K562 (cell line): ENCODE results near the gene FUCA1. TPM values are rescaled to one million over a fixed set of nuclear protein-coding genes. Genes with fewer than 3 reads are reported as not detected.
A peak's percentile ranks its signal among the peaks of the same experiment; 100 is the strongest.

Experiments
- ATAC-seq: fragments of 200-7000 bp; cut with Tn5 transposase; 3 replicates; pipeline ENCODE4 v1.9.1; 2020; ENCODE audit warnings: moderate library complexity
- BruUV-seq: library from RNA; stranded (reverse); fragments of 400-500 nt; replicated peaks from 2 replicates; lab custom pipeline; 2021; lab: Mats Ljungman, UMichigan
- CTCF ChIA-PET: fragments of 300-600 bp; formaldehyde crosslinking; extraction: SDS; loops from one replicate; lab custom pipeline; 2021; ENCODE audit warnings: low intra/inter-chr PET ratio; lab: Yijun Ruan, JAX
- POLR2A ChIA-PET: fragments of 300-600, 350-650 bp; sonication (Branson Sonifier 250); formaldehyde crosslinking; extraction: SDS; loops from one replicate; lab custom pipeline; 2021; ENCODE audit warnings: antibody characterized with exemption, inconsistent platforms; lab: Yijun Ruan, JAX
- DNase-seq, 4 experiments: peaks; one replicate each; pipeline versions ENCODE4 v3.0.0 to v3.0.0-alpha.2; 2011 to 2018; ENCODE audit warnings: low spot score in 3 of 4, mixed read lengths in 3 of 4; ENCODE audit errors: extremely low read depth in 1 of 4
- FAIRE-seq: peaks from 2 replicates; lab custom pipeline; 2011; peaks lifted over from hg19 to GRCh38; lab: Jason Lieb, UNC
- H2AFZ ChIP-seq: 2 replicates; pipeline ENCODE4 v1.6.0; 2011; ENCODE audit warnings: low read depth, low read length, control low read depth, inconsistent platforms
- H3K27ac ChIP-seq: fragments of 200-600 bp; 3 replicates; pipeline ENCODE4 v1.8.0; 2011; ENCODE audit warnings: low read depth, mild to moderate bottlenecking, control low read depth, inconsistent platforms, low read length, moderate library complexity, mixed read lengths; ENCODE audit errors: extremely low read depth
- H3K27me3 ChIP-seq, 2 experiments: fragments of 300-600 bp in 1 of 2; 2 replicates in 1 of 2; 3 replicates in 1 of 2; pipeline versions ENCODE4 v1.6.0 to v1.8.0; 2011; ENCODE audit warnings: inconsistent platforms in 2 of 2, low read length in 2 of 2, mild to moderate bottlenecking in 1 of 2, mixed read lengths in 1 of 2, moderate library complexity in 1 of 2; ENCODE audit not compliant: control insufficient read depth in 2 of 2, insufficient read depth in 2 of 2
- H3K36me3 ChIP-seq: fragments of 300-600 bp; 3 replicates; pipeline ENCODE4 v1.8.0; 2011; ENCODE audit warnings: mild to moderate bottlenecking, low read length, inconsistent platforms; ENCODE audit not compliant: control insufficient read depth, insufficient read depth
- H3K4me1 ChIP-seq, 2 experiments: fragments of 200-600 bp in 1 of 2; replicated peaks in 1 of 2; 2 replicates in 1 of 2; 3 replicates in 1 of 2; pipeline versions ENCODE4 v1.5.1 to v1.8.0; 2011; ENCODE audit warnings: inconsistent platforms in 2 of 2, low read length in 2 of 2, mild to moderate bottlenecking in 1 of 2, mixed read lengths in 1 of 2, moderate library complexity in 1 of 2; ENCODE audit not compliant: control insufficient read depth in 2 of 2, insufficient read depth in 2 of 2
- H3K4me2 ChIP-seq: 2 replicates; pipeline ENCODE4 v1.6.1; 2011; ENCODE audit warnings: low read length, control low read depth, inconsistent platforms, mixed read lengths; ENCODE audit not compliant: insufficient read depth
- H3K4me3 ChIP-seq: fragments of 200-600 bp; sonication (generic), shearing (Covaris generic); 2 replicates; pipeline ENCODE4 v1.5.1; 2016; ENCODE audit warnings: control low read depth, inconsistent platforms
- H3K79me2 ChIP-seq: fragments of 200-600 bp; 3 replicates; pipeline ENCODE4 v1.8.0; 2011; ENCODE audit warnings: low read length, inconsistent platforms; ENCODE audit not compliant: control insufficient read depth, insufficient read depth
- H3K9ac ChIP-seq, 2 experiments: 2 replicates each; pipeline versions ENCODE4 v1.6.0 to v1.6.1; 2011; ENCODE audit warnings: low read depth in 2 of 2, low read length in 2 of 2, control low read depth in 1 of 2, inconsistent platforms in 1 of 2, mild to moderate bottlenecking in 1 of 2, mixed read lengths in 1 of 2; ENCODE audit not compliant: insufficient read depth in 1 of 2
- H3K9me1 ChIP-seq: one replicate; pipeline ENCODE4 v1.6.0; 2011; ENCODE audit warnings: inconsistent platforms, mild to moderate bottlenecking, low read length, moderate library complexity; ENCODE audit not compliant: control insufficient read depth, insufficient read depth
- H3K9me3 ChIP-seq: replicated peaks from 2 replicates; pipeline ENCODE4 v1.5.1; 2011; ENCODE audit warnings: low read depth, low read length, inconsistent platforms; ENCODE audit not compliant: control insufficient read depth, insufficient read depth
- H4K20me1 ChIP-seq: replicated peaks from 2 replicates; pipeline ENCODE4 v1.6.1; 2011; ENCODE audit warnings: low read length, inconsistent platforms, mixed read lengths; ENCODE audit not compliant: control insufficient read depth, insufficient read depth
- CBFA2T2 ChIP-seq: fragments of 450-650 bp; conservative IDR thresholded peaks from 2 replicates; pipeline ENCODE4 v1.6.1; 2017; ENCODE audit warnings: mild to moderate bottlenecking
- EGR1 ChIP-seq: fragments of 450-650 bp; conservative IDR thresholded peaks from 2 replicates; pipeline ENCODE4 v1.6.1; 2017; ENCODE audit warnings: mild to moderate bottlenecking
- ETV1 ChIP-seq: fragments of 450-650 bp; conservative IDR thresholded peaks from 2 replicates; pipeline ENCODE4 v1.6.1; 2016; ENCODE audit warnings: missing genetic modification characterization, control low read depth, low read depth, missing compliant biosample characterization
- GABPA ChIP-seq: fragments of 200-800 bp; sonication (Bioruptor generic); conservative IDR thresholded peaks from 2 replicates; pipeline ENCODE4 v1.6.1; 2016; ENCODE audit warnings: low read depth, missing genetic modification characterization, missing compliant biosample characterization
- GATAD2B ChIP-seq: fragments of 450-650 bp; IDR thresholded peaks from 2 replicates; pipeline ENCODE4 v1.6.1; 2017; ENCODE audit warnings: mild to moderate bottlenecking, borderline replicate concordance
- GTF2E2 ChIP-seq: fragments of 200-800 bp; sonication (Bioruptor generic); IDR thresholded peaks from 2 replicates; pipeline ENCODE4 v1.6.1; 2016; ENCODE audit warnings: missing genetic modification characterization, missing compliant biosample characterization
- HDAC8 ChIP-seq: fragments of 450-650 bp; IDR thresholded peaks from 2 replicates; pipeline ENCODE4 v1.6.1; 2016; ENCODE audit warnings: mild to moderate bottlenecking, missing genetic modification characterization, moderate library complexity, missing compliant biosample characterization
- NBN ChIP-seq: fragments of 450-650 bp; IDR thresholded peaks from 2 replicates; pipeline ENCODE4 v1.6.1; 2016; ENCODE audit warnings: low read depth, mild to moderate bottlenecking
- NFIC ChIP-seq: fragments of 450-650 bp; IDR thresholded peaks from 2 replicates; pipeline ENCODE4 v1.6.1; 2017; ENCODE audit warnings: mild to moderate bottlenecking, inconsistent platforms
- NR2C2 ChIP-seq, 2 experiments: fragments of 200-800 bp in 1 of 2; sonication (Bioruptor generic) in 1 of 2; sonication (generic) in 1 of 2; formaldehyde crosslinking in 1 of 2; IDR thresholded peaks; 2 replicates each; pipeline versions ENCODE4 v1.6.1 to v1.8.0; 2016 to 2022; ENCODE audit warnings: mild to moderate bottlenecking in 1 of 2, missing compliant biosample characterization in 1 of 2, missing genetic modification characterization in 1 of 2, missing genetic modification reagents in 1 of 2
- RBM39 ChIP-seq: fragments of 200-400 bp; formaldehyde crosslinking; optimal IDR thresholded peaks from 2 replicates; pipeline ENCODE3; 2018; ENCODE audit warnings: low read depth, low read length
- SOX6 ChIP-seq: fragments of 450-650 bp; IDR thresholded peaks from 2 replicates; pipeline ENCODE4 v1.6.1; 2014; ENCODE audit warnings: mild to moderate bottlenecking
- SPI1 ChIP-seq: IDR thresholded peaks from 2 replicates; pipeline ENCODE4 v1.6.1; 2011; ENCODE audit warnings: low read depth, low read length, control low read depth, borderline replicate concordance
- TAF1 ChIP-seq: IDR thresholded peaks from 2 replicates; pipeline ENCODE4 v1.6.1; 2011; ENCODE audit warnings: mild to moderate bottlenecking, low read length, moderate library complexity; ENCODE audit not compliant: insufficient read depth, control insufficient read depth, severe bottlenecking; ENCODE audit errors: extremely low read depth
- TFE3 ChIP-seq: fragments of 450-650 bp; formaldehyde crosslinking; IDR thresholded peaks from 2 replicates; pipeline ENCODE4 v1.4.0; 2020; ENCODE audit warnings: mild to moderate bottlenecking, mixed read lengths
- ZNF175 ChIP-seq: fragments of 200-800 bp; sonication (Bioruptor generic); IDR thresholded peaks from 2 replicates; pipeline ENCODE4 v1.6.1; 2016; ENCODE audit warnings: low read depth, mild to moderate bottlenecking, missing genetic modification characterization, missing compliant biosample characterization
- WGBS: fragments of 100-300 bp; shearing (Covaris generic); methylation state at CpG from one replicate; pipeline ENCODE4 v1.1.6; 2016; ENCODE audit warnings: low coverage, mixed read lengths; ENCODE audit not compliant: insufficient coverage; ENCODE audit errors: missing lambda C conversion rate; 5-methylcytosine and 5-hydroxymethylcytosine counted together
- in situ Hi-C: fragments of 300-500 bp; cut with MboI; formaldehyde crosslinking; loops from 4 replicates; pipeline ENCODE4 v1.15.0; 2018; ENCODE audit warnings: inconsistent platforms, mixed read lengths
- intact Hi-C: fragments of 100-400 bp; cut with micrococcal nuclease; formaldehyde crosslinking; loops from 2 replicates; pipeline ENCODE4 v1.14.2; 2022
- polyA plus RNA-seq, 8 experiments: library from polyadenylated mRNA; depleted of rRNA in 4 of 8; stranded (reverse) in 5 of 8; unstranded in 3 of 8; fragments of >200 nt; fragmentation: Nextera tagmentation in 2 of 8; fragmentation: Illumina TruSeq in 1 of 8; extraction: Ambion mirVana in 2 of 8; extraction: Trizol in 1 of 8; gene quantifications; 2 replicates each; pipeline versions ENCODE4 v1.2.1 to v1.2.3, GENCODE V29; 2011 to 2014; ENCODE audit warnings: inconsistent platforms in 1 of 8, missing spikeins in 1 of 8
- total RNA-seq, 7 experiments: library from RNA; depleted of rRNA in 6 of 7; stranded (reverse); fragments of >200 nt in 6 of 7; fragmentation: Illumina TruSeq in 2 of 7; extraction: Trizol in 2 of 7; gene quantifications; 2 replicates each; pipeline versions ENCODE4 v1.2.1 to v1.2.3, GENCODE V29; 2011 to 2021; ENCODE audit warnings: low replicate concordance in 1 of 7
- TF ChIP-seq, protein P1 (sequence below): IDR thresholded peaks from 2 replicates; pipeline ENCODE4 v1.6.1; 2011; ENCODE audit warnings: borderline replicate concordance, low read depth, mild to moderate bottlenecking, moderate library complexity, low read length; ENCODE audit not compliant: insufficient read depth, poor library complexity, severe bottlenecking
- TF ChIP-seq, protein P2 (sequence below): fragments of 250-450 bp; sonication (Bioruptor Pico); IDR thresholded peaks from 2 replicates; pipeline ENCODE4 v1.4.0; 2020; ENCODE audit warnings: mild to moderate bottlenecking, moderate library complexity

FUCA1 gene
- total and polyA plus RNA-seq, 9 of the 15 experiments (the other 6 are each of a cell fraction or from before 2014, with no cell fraction given), result 7.0 to 20.5 (median 13.5) TPM

DNA sequence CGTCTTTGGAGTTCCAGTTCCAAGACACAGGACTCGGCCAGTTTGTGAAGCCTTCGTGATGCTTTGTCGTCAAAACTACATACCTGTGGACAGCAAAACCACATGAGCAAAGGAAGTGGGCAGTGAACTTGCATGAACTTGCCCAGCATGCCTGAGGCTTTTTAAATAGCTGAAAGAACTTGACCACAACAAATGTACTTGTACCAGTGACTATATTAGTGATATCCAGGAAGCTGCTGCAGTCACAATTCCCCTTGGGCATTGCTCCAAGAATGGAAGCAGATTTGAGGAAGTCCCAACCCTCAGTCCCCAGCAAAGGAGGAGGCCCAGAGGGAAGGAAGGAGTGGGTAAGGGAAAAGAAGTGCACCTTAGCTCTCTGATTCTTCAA, 2.6 kb downstream of the FUCA1 start:
- Histone ChIP-seq H3K9me3 (no peaks in the 10 kb centered on the region), H4K20me1 (no peaks in the 10 kb centered on the region), H3K4me2 (no peak overlapping the region), H3K79me2 (no peaks in the 10 kb centered on the region; the same call in 2 of the 3 replicates), H2AFZ (no peak overlapping the region), H3K9ac (no peak overlapping the region), H3K4me1 (peaks cover 14 to 17% of the 10 kb centered on the region in 2 experiments), H3K4me3 (no peak overlapping the region), H3K9me1 (no peaks in the 10 kb centered on the region), H3K27ac (no peak overlapping the region), H3K27me3 (no peaks in the 10 kb centered on the region), H3K36me3 (peaks cover 30% of the 10 kb centered on the region; the same call in 2 of the 3 replicates)
- intact Hi-C loops (loop anchor here (5.0 kb wide), 1 partner anchor 52 kb away; no protein-coding TSS in a partner anchor), in situ Hi-C loops (no loop called here)
- no peak for DNase-seq
- no TSS peak for BruUV-seq
- FAIRE-seq, result no peak
- CTCF ChIA-PET, result no interaction called here
- POLR2A ChIA-PET, result interaction anchor here (0.9 to 1.4 kb wide), 3 partner anchors 86 to 120 kb away, joined by 3 to 7 read pairs (median 4); partner anchors contain the start of gene PNRC2
- WGBS, result 84% methylated on average over 4 of the region's 4 CpGs
- ATAC-seq, result no peak
- TF ChIP-seq, protein P1, sequence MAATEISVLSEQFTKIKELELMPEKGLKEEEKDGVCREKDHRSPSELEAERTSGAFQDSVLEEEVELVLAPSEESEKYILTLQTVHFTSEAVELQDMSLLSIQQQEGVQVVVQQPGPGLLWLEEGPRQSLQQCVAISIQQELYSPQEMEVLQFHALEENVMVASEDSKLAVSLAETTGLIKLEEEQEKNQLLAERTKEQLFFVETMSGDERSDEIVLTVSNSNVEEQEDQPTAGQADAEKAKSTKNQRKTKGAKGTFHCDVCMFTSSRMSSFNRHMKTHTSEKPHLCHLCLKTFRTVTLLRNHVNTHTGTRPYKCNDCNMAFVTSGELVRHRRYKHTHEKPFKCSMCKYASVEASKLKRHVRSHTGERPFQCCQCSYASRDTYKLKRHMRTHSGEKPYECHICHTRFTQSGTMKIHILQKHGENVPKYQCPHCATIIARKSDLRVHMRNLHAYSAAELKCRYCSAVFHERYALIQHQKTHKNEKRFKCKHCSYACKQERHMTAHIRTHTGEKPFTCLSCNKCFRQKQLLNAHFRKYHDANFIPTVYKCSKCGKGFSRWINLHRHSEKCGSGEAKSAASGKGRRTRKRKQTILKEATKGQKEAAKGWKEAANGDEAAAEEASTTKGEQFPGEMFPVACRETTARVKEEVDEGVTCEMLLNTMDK, result no peak
- TF ChIP-seq CBFA2T2 (no peak), RBM39 (no peak), HDAC8 (tag) (no peak), ZNF175 (CRISPR knock-in tag) (no peak), TAF1 (no peak), ETV1 (tag) (no peak), EGR1 (no peak), NR2C2 (CRISPR knock-in tag; IDR thresholded peaks at IDR 0.05) (no peak), NR2C2 (tag; IDR thresholded peaks at IDR 0.05) (0 out of 2 replicates have a peak, but pooled peaks have one; percentile 20), NBN (no peak), TFE3 (CRISPR knock-in tag) (no peak), GATAD2B (no peak), SOX6 (peak; percentile 61; the same call in 1 of the 2 replicates), SPI1 (peak; percentile 87), NFIC (peak; percentile 20; the same call in 1 of the 2 replicates), GABPA (tag) (0 out of 2 replicates have a peak, but pooled peaks have one; percentile 16), GTF2E2 (tag) (no peak)
- TF ChIP-seq, protein P2, sequence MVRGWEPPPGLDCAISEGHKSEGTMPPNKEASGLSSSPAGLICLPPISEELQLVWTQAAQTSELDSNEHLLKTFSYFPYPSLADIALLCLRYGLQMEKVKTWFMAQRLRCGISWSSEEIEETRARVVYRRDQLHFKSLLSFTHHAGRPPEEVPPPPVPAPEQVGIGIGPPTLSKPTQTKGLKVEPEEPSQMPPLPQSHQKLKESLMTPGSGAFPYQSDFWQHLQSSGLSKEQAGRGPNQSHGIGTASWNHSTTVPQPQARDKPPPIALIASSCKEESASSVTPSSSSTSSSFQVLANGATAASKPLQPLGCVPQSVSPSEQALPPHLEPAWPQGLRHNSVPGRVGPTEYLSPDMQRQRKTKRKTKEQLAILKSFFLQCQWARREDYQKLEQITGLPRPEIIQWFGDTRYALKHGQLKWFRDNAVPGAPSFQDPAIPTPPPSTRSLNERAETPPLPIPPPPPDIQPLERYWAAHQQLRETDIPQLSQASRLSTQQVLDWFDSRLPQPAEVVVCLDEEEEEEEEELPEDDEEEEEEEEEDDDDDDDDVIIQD (CRISPR knock-in tag), result no peak
